ENCODE measurements around the gene TBX20. TPM values are rescaled to one million over a fixed set of nuclear protein-coding genes. Genes with fewer than 3 reads are reported as not detected.

Gene TBX20
- total and polyA plus RNA-seq, 10 of the 15 experiments (the other 5 are each of a cell fraction or from before 2014, with no cell fraction given): not detected

- Histone ChIP-seq H4K20me1 (ENCODE audit: control insufficient read depth, insufficient read depth) (no peaks in the 10 kb centered on the region), H3K4me2 (ENCODE audit: control insufficient read depth, insufficient read depth) (no peak overlapping the region), H3K9me3 (replicated peaks; ENCODE audit: control insufficient read depth, insufficient read depth, low read length) (no peaks in the 10 kb centered on the region), H3K4me1 (ENCODE audit: control insufficient read depth, insufficient read depth, low read length) (no peaks in the 10 kb centered on the region), H3K9ac (ENCODE audit: control insufficient read depth, insufficient read depth, low read length) (no peak overlapping the region), H3K27ac (ENCODE audit: control insufficient read depth, insufficient read depth) (no peak overlapping the region), H3K27me3 (replicated peaks in 1 of 2; ENCODE audit: control insufficient read depth in 2 of 2, insufficient read depth in 2 of 2, low read length in 1 of 2) (no peaks in the 10 kb centered on the region), H2AFZ (ENCODE audit: control insufficient read depth, low read depth, low read length) (no peak overlapping the region), H3K79me2 (ENCODE audit: control insufficient read depth, insufficient read depth, low read length) (no peaks in the 10 kb centered on the region), H3K36me3 (ENCODE audit: control insufficient read depth in 2 of 2, insufficient read depth in 2 of 2, low read length in 1 of 2) (no peaks in the 10 kb centered on the region), H3K4me3 (no peak overlapping the region)
- no peak for FAIRE-seq
- BruUV-seq (replicated peaks): no TSS peak
- POLR2A ChIA-PET: no interaction called here
- intact Hi-C loops (cut with micrococcal nuclease; ENCODE audit: unreplicated experiment): no loop called here
- CTCF ChIA-PET: no interaction called here
- in situ Hi-C loops (cut with MboI): no loop called here
- no peak for TF ChIP-seq SUZ12 (IDR thresholded peaks at IDR 0.05; ENCODE audit: unreplicated experiment)
- no peak for TF ChIP-seq BCLAF1 (IDR thresholded peaks at IDR 0.05)
- no peak for TF ChIP-seq ESRRA (IDR thresholded peaks at IDR 0.05; ENCODE audit: low read length)
- no peak for TF ChIP-seq TARDBP (IDR thresholded peaks at IDR 0.05; ENCODE audit: borderline replicate concordance)
- TF ChIP-seq TCF7 (IDR thresholded peaks at IDR 0.05; ENCODE audit: borderline replicate concordance): no peak
- no peak for TF ChIP-seq TCF12 (IDR thresholded peaks at IDR 0.05; ENCODE audit: low read depth, low read length)
- no peak for TF ChIP-seq PRDM15 (CRISPR knock-in tag; IDR thresholded peaks at IDR 0.05)
- TF ChIP-seq ASH2L (IDR thresholded peaks at IDR 0.05; ENCODE audit: borderline replicate concordance, low read depth): no peak
- no peak for TF ChIP-seq RAD51 (IDR thresholded peaks at IDR 0.05)
- TF ChIP-seq RFX5 (IDR thresholded peaks at IDR 0.05; ENCODE audit: low read depth, low read length): no peak
- TF ChIP-seq EZH2 (IDR thresholded peaks at IDR 0.05; ENCODE audit: borderline replicate concordance, control insufficient read depth, low read depth, low read length): no peak
- TF ChIP-seq NRF1 (conservative IDR thresholded peaks at IDR 0.05; ENCODE audit: low read depth, low read length): no peak
- no peak for TF ChIP-seq E2F8 (IDR thresholded peaks at IDR 0.05; ENCODE audit: low read depth, partially characterized antibody)
- no peak for TF ChIP-seq ETV6 (conservative IDR thresholded peaks at IDR 0.05 in 1 of 2, IDR thresholded peaks at IDR 0.05 in 1 of 2; ENCODE audit: borderline replicate concordance in 1 of 2, low read depth in 1 of 2)
- no peak for TF ChIP-seq CHD2 (IDR thresholded peaks at IDR 0.05; ENCODE audit: borderline replicate concordance, low read depth, low read length)
- TF ChIP-seq ZNF274 (IDR thresholded peaks at IDR 0.05; ENCODE audit: insufficient read depth, insufficient read length): no peak
- no peak for TF ChIP-seq GATAD2B (conservative IDR thresholded peaks at IDR 0.05; ENCODE audit: low read depth)
- ATAC-seq: no peak
- 0% methylated on average over 1 of the region's 1 CpG for WGBS (ENCODE audit: insufficient coverage, insufficient replicate concordance, low lambda C conversion rate, missing lambda C conversion rate)
- RAD21 ChIA-PET (ENCODE audit: unreplicated experiment): no interaction called here
- DNase-seq (ENCODE audit: low read depth, low spot score): no peak
- SMC1A ChIA-PET (ENCODE audit: uncharacterized antibody, unreplicated experiment): no interaction called here
These were observed 18.3 kb upstream of the TBX20 start for GRCh38 chr7:35272246-35272645.
